GM19035 (cell line): Measurements from ENCODE around the gene NRP2.

ENCODE experiments used
- ATAC-seq: cut with Tn5 transposase; IDR thresholded peaks from one replicate; pipeline ENCODE4 v1.9.1; 2021; ENCODE audit not compliant: unreplicated experiment

Gene NRP2

DNA sequence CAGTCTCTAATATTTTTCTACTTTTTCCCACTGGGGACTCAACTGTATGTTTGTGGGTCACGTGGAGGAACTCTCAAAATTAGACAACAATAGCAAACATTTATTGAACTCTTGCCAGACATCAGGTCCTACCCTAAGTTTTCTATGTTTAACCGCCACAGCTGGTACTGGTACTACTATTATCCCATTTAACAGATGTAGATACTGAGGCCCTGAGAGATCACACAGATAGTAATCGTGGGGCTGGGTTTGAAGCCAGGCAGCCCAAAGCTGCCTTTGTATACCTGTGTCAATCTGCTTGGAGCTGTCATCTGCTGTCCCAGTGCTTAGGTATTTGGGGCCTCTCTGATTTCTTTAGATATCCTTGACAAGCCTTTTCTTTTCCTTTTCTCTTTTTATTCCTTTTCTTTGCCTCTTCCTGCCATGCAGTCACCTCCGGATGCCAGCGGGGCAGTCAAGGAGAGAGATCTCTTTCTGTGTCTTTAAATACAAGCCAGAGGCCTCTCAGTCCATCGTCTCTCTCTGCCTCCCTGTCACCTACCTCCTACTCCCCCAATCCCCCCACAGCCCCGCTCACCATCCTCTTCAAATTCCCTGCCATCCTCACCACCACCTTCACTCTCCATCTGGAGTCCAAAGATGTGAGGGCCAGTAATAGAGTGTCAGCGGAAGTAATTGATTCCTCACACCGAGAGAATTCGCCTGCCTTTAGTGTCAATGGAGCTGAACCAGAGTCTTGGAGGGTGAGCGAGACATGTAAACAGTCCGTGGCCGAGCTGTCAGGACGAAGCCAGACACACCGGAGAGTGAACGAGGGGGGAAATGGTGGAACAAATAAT is 23.4 kb downstream of the NRP2 start:
- ATAC-seq, result no peak

- ATAC-seq, result peak; percentile 98
Observed at GRCh38 chr2:205706769-205707381, 24.6 kb downstream of the NRP2 start.

GRCh38 chr2:205708231-205708631 is 25.9 kb downstream of the NRP2 start:
- no peak for ATAC-seq

GRCh38 chr2:205709319-205709718 is 27.0 kb downstream of the NRP2 start:
- no peak for ATAC-seq

- ATAC-seq, result no peak
Observed at GRCh38 chr2:205712508-205712907, 30.2 kb downstream of the NRP2 start.

DNA sequence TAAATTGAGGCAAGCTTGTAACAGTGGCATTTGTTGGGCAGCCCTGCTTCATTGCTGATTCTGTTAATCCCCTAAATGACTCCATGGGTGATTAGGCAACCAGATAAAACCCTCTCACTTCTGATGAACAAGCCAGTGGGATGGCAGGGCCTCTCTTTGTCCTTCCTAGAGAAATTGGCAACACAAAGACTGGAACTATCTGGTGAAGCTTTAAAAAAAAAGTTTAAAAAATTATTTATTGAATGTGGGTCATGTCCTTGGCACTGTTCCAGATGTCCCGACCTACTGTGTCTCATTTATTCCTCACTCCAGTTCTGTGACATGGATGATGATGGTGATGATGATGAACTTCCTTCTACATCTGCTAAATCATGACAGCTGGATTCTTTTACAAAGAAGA is 30.8 kb downstream of the NRP2 start:
- no peak for ATAC-seq

GRCh38 chr2:205714058-205714776 is 31.9 kb downstream of the NRP2 start:
- peak; percentile 80 for ATAC-seq

DNA sequence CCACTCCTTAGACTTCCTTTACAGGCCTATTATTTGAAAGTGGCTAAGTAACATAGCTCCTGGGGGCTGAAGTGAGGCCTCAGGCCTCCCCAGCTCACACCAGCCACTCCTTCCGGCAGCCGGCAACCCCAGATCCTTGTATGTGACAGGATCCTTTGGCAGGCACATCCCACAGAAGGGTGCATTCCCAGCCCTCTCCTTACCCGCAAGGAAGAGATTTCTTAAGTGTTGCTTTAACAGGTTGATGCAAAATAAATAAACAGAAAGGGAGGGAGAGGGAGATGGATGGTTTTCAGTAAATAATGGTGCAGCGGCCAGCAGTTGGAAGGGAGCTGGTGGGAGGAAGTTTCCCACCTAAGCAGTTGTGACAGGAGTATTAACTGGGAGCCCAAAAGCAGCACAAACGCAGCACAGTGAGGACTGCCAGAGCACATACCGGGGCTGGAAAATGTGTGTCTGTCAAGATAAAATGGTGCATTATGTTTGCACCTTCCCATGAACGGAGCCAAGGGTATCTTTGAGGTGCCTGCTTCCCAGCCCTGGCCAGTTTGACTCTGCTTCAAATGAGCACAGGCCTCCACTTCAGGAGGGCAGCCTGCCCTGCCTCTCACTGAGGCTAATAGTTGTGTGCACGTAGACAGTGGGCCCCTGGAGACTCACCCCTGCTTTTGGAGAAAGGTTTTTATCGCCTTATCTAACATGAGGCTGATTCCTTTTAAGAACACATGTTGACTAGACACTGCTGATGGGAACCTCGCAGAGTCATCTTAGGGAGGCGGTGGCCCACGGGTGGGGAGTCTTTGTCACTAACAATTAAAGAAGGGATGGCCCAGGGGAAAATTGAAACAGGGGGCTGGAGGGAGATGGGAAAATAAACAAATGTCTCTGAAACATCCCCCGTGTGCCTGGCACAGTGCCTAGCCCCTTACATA is 32.8 kb downstream of the NRP2 start:
- no peak for ATAC-seq

DNA sequence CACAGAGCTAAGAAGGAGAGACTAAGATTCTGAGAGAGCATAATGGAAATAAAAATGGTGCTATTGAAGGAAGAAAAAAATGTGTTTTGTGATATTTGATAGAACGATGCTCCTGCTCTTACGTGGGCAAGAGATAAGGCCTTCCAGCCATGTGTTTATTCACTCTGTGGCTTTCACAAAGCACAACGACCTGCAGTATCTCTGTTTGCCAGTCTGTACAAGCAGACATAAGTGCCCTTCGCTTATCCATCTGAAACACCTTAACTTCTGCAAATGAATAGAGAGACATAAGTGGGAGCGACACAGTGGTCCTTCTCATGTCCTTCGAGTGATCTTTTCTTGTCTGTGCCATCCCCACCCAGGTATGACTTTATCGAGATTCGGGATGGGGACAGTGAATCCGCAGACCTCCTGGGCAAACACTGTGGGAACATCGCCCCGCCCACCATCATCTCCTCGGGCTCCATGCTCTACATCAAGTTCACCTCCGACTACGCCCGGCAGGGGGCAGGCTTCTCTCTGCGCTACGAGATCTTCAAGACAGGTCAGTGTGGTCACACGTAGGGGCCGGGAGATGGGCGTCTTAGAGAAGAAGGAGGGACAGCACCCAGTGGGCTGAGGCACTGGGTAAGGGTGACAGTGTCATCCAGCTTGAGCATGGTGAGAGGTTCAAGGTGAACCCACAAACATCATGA is 33.7 kb downstream of the NRP2 start:
- no peak for ATAC-seq

DNA sequence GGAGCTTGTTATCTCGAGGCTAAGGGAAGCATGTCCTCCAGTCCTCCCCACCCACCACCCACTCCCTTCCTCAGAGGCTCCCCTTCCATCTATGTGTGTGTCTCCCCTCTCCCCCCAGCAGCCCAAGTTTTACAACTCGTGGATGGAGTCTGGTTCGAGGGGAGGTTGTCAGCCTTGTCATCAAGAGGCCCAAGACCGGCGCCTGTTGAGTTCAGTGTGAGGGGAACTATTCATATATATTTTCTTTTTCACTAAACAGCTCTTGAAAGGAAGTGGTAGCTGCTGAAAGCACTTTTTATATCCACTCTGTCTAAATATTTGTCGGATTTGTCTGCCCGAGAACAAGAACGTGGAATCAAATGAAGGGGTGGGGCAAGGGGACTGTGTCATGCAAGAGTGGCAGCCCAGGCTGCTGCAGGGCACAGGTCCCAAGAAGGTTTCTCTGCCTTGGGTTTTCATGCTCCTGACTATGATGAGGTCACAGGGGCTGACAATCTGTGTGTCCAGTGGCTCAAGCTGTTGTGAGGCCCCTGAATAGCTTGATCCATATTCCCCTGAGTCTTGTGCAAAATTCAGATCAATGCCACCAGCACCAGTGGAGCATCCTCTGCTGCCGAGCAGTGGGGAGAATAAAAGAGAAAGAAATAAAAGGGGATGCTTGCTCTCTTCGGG is 35.0 kb downstream of the NRP2 start:
- no peak for ATAC-seq

DNA sequence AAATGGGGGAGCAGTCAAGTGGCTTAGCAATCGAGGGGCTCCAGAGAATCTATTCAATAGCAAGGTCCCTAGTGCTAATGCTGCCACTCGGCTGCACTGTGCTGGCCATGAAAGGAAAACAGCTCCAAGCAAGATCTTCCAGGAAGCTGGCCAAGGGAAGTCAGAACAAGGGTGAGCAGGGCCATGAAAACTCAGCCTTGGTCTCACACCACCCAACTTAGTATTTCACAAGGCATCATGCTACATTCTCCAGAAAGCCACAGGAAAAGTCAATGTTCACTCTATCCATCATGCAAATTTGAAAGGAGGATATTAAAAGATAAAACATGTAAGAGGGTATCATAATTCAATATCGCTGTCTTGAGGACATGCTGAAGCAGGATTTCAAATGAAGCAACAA is 35.7 kb downstream of the NRP2 start:
- no peak for ATAC-seq

GRCh38 chr2:205719847-205720246 is 37.5 kb downstream of the NRP2 start:
- ATAC-seq, result no peak

GRCh38 chr2:205720451-205720902 is 38.2 kb downstream of the NRP2 start:
- no peak for ATAC-seq

- peak; percentile 51 for ATAC-seq
Observed at GRCh38 chr2:205721057-205721449, 38.8 kb downstream of the NRP2 start.

DNA sequence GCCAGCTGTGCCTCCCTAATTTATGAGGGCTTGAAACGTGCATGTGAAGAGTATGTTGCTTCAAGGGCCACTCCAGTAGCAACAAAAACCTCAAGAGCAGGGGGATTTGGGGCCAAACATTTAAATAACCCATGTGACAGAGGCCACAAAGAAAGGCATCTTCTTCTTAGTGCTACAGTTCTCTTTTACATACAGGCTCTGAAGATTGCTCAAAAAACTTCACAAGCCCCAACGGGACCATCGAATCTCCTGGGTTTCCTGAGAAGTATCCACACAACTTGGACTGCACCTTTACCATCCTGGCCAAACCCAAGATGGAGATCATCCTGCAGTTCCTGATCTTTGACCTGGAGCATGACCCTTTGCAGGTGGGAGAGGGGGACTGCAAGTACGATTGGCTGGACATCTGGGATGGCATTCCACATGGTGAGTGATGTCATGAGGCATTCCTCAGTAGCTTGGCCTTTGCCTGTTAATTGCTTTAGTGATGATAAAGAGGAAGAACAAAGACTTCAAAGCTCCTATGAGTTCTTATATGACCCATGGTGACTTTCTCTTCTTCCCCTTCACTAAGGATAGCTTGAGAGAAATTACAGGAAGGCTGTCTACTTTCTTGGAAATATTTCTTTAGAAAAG is 40.1 kb downstream of the NRP2 start:
- ATAC-seq, result no peak

DNA sequence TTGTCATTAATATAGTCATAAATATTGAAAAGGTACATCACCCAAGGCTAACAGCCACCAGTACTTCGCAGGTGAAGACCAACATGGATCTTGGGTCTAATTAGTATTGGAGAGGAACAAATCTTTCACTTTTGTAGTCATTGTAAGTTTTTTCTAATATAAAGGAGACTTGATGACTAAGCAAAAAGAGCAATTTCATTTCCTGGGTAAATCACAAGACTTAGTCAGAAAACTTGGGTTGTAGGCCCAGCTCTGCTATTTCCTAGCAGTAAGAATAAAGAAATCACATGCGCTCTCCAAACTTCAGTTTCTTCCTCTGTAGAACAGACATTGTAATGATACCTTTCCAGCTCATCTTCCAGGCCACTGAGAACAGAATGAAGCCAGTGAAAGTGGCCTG is 40.9 kb downstream of the NRP2 start:
- ATAC-seq, result no peak

- no peak for ATAC-seq
Observed at GRCh38 chr2:205725059-205725458, 42.8 kb downstream of the NRP2 start.

- no peak for ATAC-seq
Observed at GRCh38 chr2:205726506-205726905, 44.2 kb downstream of the NRP2 start.

- ATAC-seq, result no peak
Observed at GRCh38 chr2:205727174-205727573, 44.9 kb downstream of the NRP2 start.
